ENCODE data around the gene UBAP1. TPM values are rescaled to one million over a fixed set of nuclear protein-coding genes. Genes with fewer than 3 reads are reported as not detected.

Gene UBAP1
- total and polyA plus RNA-seq, 2 of the 4 experiments (the other 2 are of a cell fraction), result 30.6 to 37.0 TPM

DNA sequence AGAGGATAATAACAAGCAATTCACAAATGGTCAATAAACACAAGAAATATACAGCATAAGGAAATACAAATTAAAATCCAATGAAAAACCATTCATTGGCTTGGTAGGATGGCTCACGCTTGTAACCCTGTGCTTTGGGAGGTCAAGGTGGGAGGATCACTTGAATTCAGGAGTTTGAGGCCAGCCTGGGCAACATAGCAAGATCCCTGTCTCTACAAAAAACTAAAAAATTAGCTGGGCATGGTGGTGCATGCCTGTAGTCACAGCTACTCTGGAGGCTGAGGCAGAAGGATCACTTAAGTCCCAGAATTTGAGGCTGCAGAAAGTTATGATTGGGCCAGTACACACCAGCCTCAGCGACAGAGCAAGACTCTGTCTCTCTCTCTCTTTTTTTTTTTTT is 20.9 kb upstream of the UBAP1 start:
- Histone ChIP-seq H4K91ac (ENCODE audit: insufficient read depth, low read depth, low read length) (peak overlapping the region; percentile 70; the same call in 1 of the 2 replicates), H4K8ac (ENCODE audit: low read depth in 2 of 2, low read length in 2 of 2) (peak overlapping the region; percentile 2 to 54; a peak in 3 of 4 replicates), H3K14ac (replicated peaks; ENCODE audit: low read depth, low read length) (peak overlapping the region; percentile 78; the same call in 1 of the 2 replicates), H2BK20ac (ENCODE audit: low read depth, low read length) (peak overlapping the region; percentile 43; the same call in 1 of the 2 replicates), H2BK5ac (ENCODE audit: low read depth, low read length, poor library complexity, severe bottlenecking) (peak overlapping the region; percentile 72), H3K9me3 (ENCODE audit: control insufficient read depth, insufficient read depth, low read length) (no peaks in the 10 kb centered on the region), H2AFZ (replicated peaks; ENCODE audit: low read length, poor library complexity) (no peak overlapping the region), H3K4me2 (ENCODE audit: low read depth, low read length) (no peak overlapping the region), H3K4me3 (ENCODE audit: insufficient read depth, low read depth, low read length) (no peak overlapping the region), H3K56ac (ENCODE audit: extremely low read depth, insufficient read depth, low read length) (no peak overlapping the region), H3K23ac (ENCODE audit: low read depth, low read length) (no peak overlapping the region), H3K9ac (ENCODE audit: low read depth, low read length) (no peak overlapping the region), H2AK9ac (replicated peaks; ENCODE audit: low read depth, low read length, poor library complexity) (no peak overlapping the region), H3K27ac (ENCODE audit: insufficient read depth, low read length) (no peak overlapping the region), H4K20me1 (ENCODE audit: insufficient read depth, low read length) (no peaks in the 10 kb centered on the region), H2BK120ac (ENCODE audit: low read depth, low read length) (peak overlapping the region; percentile 67), H2BK15ac (ENCODE audit: low read depth, low read length) (no peak overlapping the region), H4K5ac (ENCODE audit: low read depth, low read length) (peak overlapping the region; percentile 61), H3K9me1 (ENCODE audit: insufficient read depth, low read length) (peaks cover 3% of the 10 kb centered on the region; the same call in 1 of the 2 replicates), H3K4me1 (ENCODE audit: control insufficient read depth, insufficient read depth, low read length) (peaks cover 4% of the 10 kb centered on the region), H3K36me3 (ENCODE audit: control insufficient read depth, insufficient read depth, low read length) (no peaks in the 10 kb centered on the region), H3K27me3 (ENCODE audit: control insufficient read depth, insufficient read depth, low read length) (no peaks in the 10 kb centered on the region), H2AK5ac (ENCODE audit: low read depth, low read length) (0 out of 2 replicates have a peak overlapping the region, but pooled peaks have one; percentile 27), H3K18ac (ENCODE audit: low read depth, low read length) (peak overlapping the region; percentile 57; the same call in 1 of the 2 replicates), H3K4ac (ENCODE audit: low read depth, low read length) (peak overlapping the region; percentile 34), H3K79me1 (ENCODE audit: low read depth in 1 of 2, low read length in 2 of 2) (no peaks in the 10 kb centered on the region)
- no peak for ATAC-seq (ENCODE audit: low read depth)
- no peak for DNase-seq
- in situ Hi-C loops (cut with MboI; ENCODE audit: low sequenced_read_pairs), result no loop called here
- dilution Hi-C loops (cut with HindIII; ENCODE audit: low sequenced_read_pairs, unreplicated experiment), result no loop called here
- BruUV-seq (replicated peaks), result no TSS peak
- 80% methylated on average over 1 of the region's 2 CpGs; no CpG with 5 or more reads in 1 of the 2 experiments for WGBS, 2 experiments (ENCODE audit: extremely low coverage in 2 of 2, insufficient read length in 1 of 2)
- POLR2A ChIA-PET (ENCODE audit: unreplicated experiment), result no interaction called here
- TF ChIP-seq FOS (IDR thresholded peaks at IDR 0.05; ENCODE audit: low read depth, low read length) (no peak), CEBPB (IDR thresholded peaks at IDR 0.05; ENCODE audit: low read depth, low read length) (no peak), ELK1 (IDR thresholded peaks at IDR 0.05; ENCODE audit: borderline replicate concordance, low read depth, low read length) (no peak), RAD21 (IDR thresholded peaks at IDR 0.05; ENCODE audit: low read length) (no peak), SMC3 (IDR thresholded peaks at IDR 0.05; ENCODE audit: low read depth, low read length) (no peak), RFX5 (IDR thresholded peaks at IDR 0.05; ENCODE audit: low read depth, low read length) (no peak)
- intact Hi-C loops (cut with micrococcal nuclease), result no loop called here
- CTCF ChIA-PET, result interaction anchor here (0.5 kb wide), 1 partner anchor 262 kb away, joined by 3 read pairs; no protein-coding TSS in a partner anchor

Measured in IMR-90 (cell line).